B cell (primary cell): ENCODE results near the gene NEGR1. TPM values are rescaled to one million over a fixed set of nuclear protein-coding genes. Genes with fewer than 3 reads are reported as not detected.

Source experiments
- ATAC-seq: fragments of 200-7000 bp; cut with Tn5 transposase; one replicate; pipeline ENCODE4 v1.10.0; 2021; ENCODE audit warnings: low read depth, mild to moderate bottlenecking, moderate number of reproducible peaks, moderate library complexity
- CTCF ChIA-PET: fragments of 350-600 bp; sonication (Branson Sonifier 250); formaldehyde crosslinking; loops from one replicate; lab custom pipeline; 2021; ENCODE audit warnings: antibody characterized with exemption, inconsistent platforms; lab: Charles Lee
- POLR2A ChIA-PET: fragments of 350-600 bp; sonication (Branson Sonifier 250); formaldehyde crosslinking; loops from one replicate; lab custom pipeline; 2021; ENCODE audit warnings: antibody characterized with exemption; lab: Charles Lee
- DNase-seq: peaks from one replicate; pipeline ENCODE4 v3.0.0; 2013
- H2AFZ ChIP-seq: 2 replicates; pipeline ENCODE4 v1.6.1; 2012; ENCODE audit warnings: mild to moderate bottlenecking, low read depth, low read length; ENCODE audit not compliant: insufficient read depth, poor library complexity, severe bottlenecking
- H3K27ac ChIP-seq, 2 donors: 1 replicate in 1 of 2; 2 replicates in 1 of 2; pipeline ENCODE4 v1.5.1; 2012 to 2013; ENCODE audit warnings: low read length in 2 of 2, mild to moderate bottlenecking in 2 of 2, moderate library complexity in 1 of 2
- H3K27me3 ChIP-seq, 4 experiments: fragments of 200-600 bp in 1 of 4; sonication (generic) in 1 of 4; replicated peaks in 1 of 4; 1 replicate in 2 of 4; 2 replicates in 2 of 4; pipeline versions ENCODE4 v1.6.1 to v1.7.0; 2013 to 2016; ENCODE audit warnings: low read length in 3 of 4, mild to moderate bottlenecking in 2 of 4, mixed read lengths in 1 of 4, moderate library complexity in 1 of 4; ENCODE audit not compliant: insufficient read depth in 4 of 4, control insufficient read depth in 3 of 4; ENCODE audit errors: control extremely low read depth in 1 of 4
- H3K36me3 ChIP-seq, 2 experiments: replicated peaks in 1 of 2; 1 replicate in 1 of 2; 2 replicates in 1 of 2; pipeline versions ENCODE4 v1.6.1 to v1.7.1; 2013; ENCODE audit warnings: low read length in 1 of 2; ENCODE audit not compliant: insufficient read depth in 2 of 2, control insufficient read depth in 1 of 2; ENCODE audit errors: control extremely low read depth in 1 of 2, extremely low read depth in 1 of 2
- H3K4me1 ChIP-seq, 2 donors: fragments of 200-600 bp in 1 of 2; sonication (generic) in 1 of 2; 1 replicate in 1 of 2; 2 replicates in 1 of 2; pipeline versions ENCODE4 v1.5.1 to v1.6.1; 2013 to 2017; ENCODE audit warnings: low read length in 2 of 2; ENCODE audit not compliant: control insufficient read depth in 2 of 2, insufficient read depth in 2 of 2
- H3K4me2 ChIP-seq: replicated peaks from 2 replicates; pipeline ENCODE3; 2012; ENCODE audit warnings: mild to moderate bottlenecking, low read depth, low read length; ENCODE audit not compliant: poor library complexity, severe bottlenecking
- H3K4me3 ChIP-seq, 5 experiments: fragments of 200-600 bp in 1 of 5; sonication (generic) in 1 of 5; 1 replicate in 3 of 5; 2 replicates in 2 of 5; pipeline versions ENCODE4 v1.5.1 to v1.7.0; 2011 to 2016; ENCODE audit warnings: low read length in 4 of 5, mild to moderate bottlenecking in 4 of 5, low read depth in 2 of 5, control low read depth in 1 of 5, moderate library complexity in 1 of 5; ENCODE audit not compliant: insufficient read depth in 1 of 5; ENCODE audit errors: control extremely low read depth in 1 of 5, extremely low read depth in 1 of 5
- H3K79me2 ChIP-seq: fragments of 200-600 bp; sonication (generic); one replicate; pipeline ENCODE4 v1.6.0; 2016; ENCODE audit warnings: low read length; ENCODE audit not compliant: control insufficient read depth, insufficient read depth
- H3K9ac ChIP-seq: fragments of 200-600 bp; sonication (generic); 2 replicates; pipeline ENCODE4 v1.6.1; 2017; ENCODE audit warnings: mild to moderate bottlenecking, low read length, moderate library complexity
- H3K9me3 ChIP-seq, 3 donors: one replicate each; pipeline versions ENCODE4 v1.6.1 to v1.7.1; 2013; ENCODE audit warnings: low read length in 2 of 3; ENCODE audit not compliant: control insufficient read depth in 2 of 3, insufficient read depth in 1 of 3; ENCODE audit errors: control extremely low read depth in 1 of 3
- H4K20me1 ChIP-seq: 2 replicates; pipeline ENCODE4 v1.6.0; 2012; ENCODE audit warnings: mild to moderate bottlenecking, low read length; ENCODE audit not compliant: insufficient read depth, control insufficient read depth, poor library complexity, severe bottlenecking
- H3K27ac Mint-ChIP-seq: one replicate; pipeline ENCODE4 v1.8.0; 2021; ENCODE audit warnings: mixed read lengths
- H3K27me3 Mint-ChIP-seq: one replicate; pipeline ENCODE4 v1.8.0; 2021; ENCODE audit warnings: mixed read lengths
- H3K4me1 Mint-ChIP-seq: one replicate; pipeline ENCODE4 v1.8.0; 2021; ENCODE audit warnings: mixed read lengths
- H3K4me3 Mint-ChIP-seq: one replicate; pipeline ENCODE4 v1.8.0; 2021; ENCODE audit warnings: mixed read lengths
- H3K9me3 Mint-ChIP-seq: one replicate; pipeline ENCODE4 v1.8.0; 2022; ENCODE audit warnings: mixed read lengths; ENCODE audit not compliant: insufficient read depth
- CTCF ChIP-seq: fragments of 200-600 bp; IDR thresholded peaks from one replicate; pipeline ENCODE4 v1.8.0; 2022; ENCODE audit warnings: antibody characterized with exemption, mild to moderate bottlenecking
- EZH2 ChIP-seq: IDR thresholded peaks from 2 replicates; pipeline ENCODE4 v1.6.1; 2012; ENCODE audit warnings: borderline replicate concordance, low read depth, mild to moderate bottlenecking, moderate library complexity, low read length; ENCODE audit not compliant: insufficient read depth, poor library complexity, severe bottlenecking
- WGBS: methylation state at CpG from one replicate; pipeline ENCODE4 v1.1.5; 2013; ENCODE audit warnings: missing lambda C conversion rate; ENCODE audit not compliant: insufficient coverage; 5-methylcytosine and 5-hydroxymethylcytosine counted together
- intact Hi-C: fragments of 100-400 bp; cut with micrococcal nuclease; formaldehyde crosslinking; loops from one replicate; pipeline ENCODE4 v1.10.0; 2022
- polyA plus RNA-seq: library from polyadenylated mRNA; depleted of rRNA; stranded (reverse); fragments of >200 nt; gene quantifications from 2 replicates; pipeline ENCODE4 v1.2.3, GENCODE V29; 2012
- total RNA-seq, 2 donors: library from RNA; stranded (reverse); fragments of 120-200 nt in 1 of 2; gene quantifications; 1 replicate in 1 of 2; 2 replicates in 1 of 2; pipeline versions ENCODE4 v1.2.3 to v1.2.4, GENCODE V29; 2013 to 2022

Gene NEGR1
- total and polyA plus RNA-seq, 2 donors (not counting 1 experiment from before 2014, with no cell fraction given), result 0.01 TPM; not detected in 1

- H3K27me3 ChIP-seq, result no peaks in the 10 kb centered on the region
- no peak overlapping the region for H3K4me3 Mint-ChIP-seq
- H3K27ac ChIP-seq, result no peak overlapping the region
- ChIA-PET CTCF (no interaction called here), POLR2A (no interaction called here)
- no peaks in the 10 kb centered on the region for H3K9me3 Mint-ChIP-seq
- intact Hi-C loops, result no loop called here
- no peak overlapping the region for H2AFZ ChIP-seq
- no peak for TF ChIP-seq EZH2
- no peak for TF ChIP-seq CTCF
- DNase-seq (no peak), ATAC-seq (no peak)
- no peaks in the 10 kb centered on the region for H3K36me3 ChIP-seq
- no peaks in the 10 kb centered on the region for H4K20me1 ChIP-seq
- H3K9ac ChIP-seq, result no peak overlapping the region
- no CpG with 5 or more reads among the region's 2 CpGs for WGBS
- no peaks in the 10 kb centered on the region for H3K79me2 ChIP-seq
- H3K4me2 ChIP-seq, result no peak overlapping the region
- H3K27ac Mint-ChIP-seq, result no peak overlapping the region
- H3K4me1 ChIP-seq, result no peaks in the 10 kb centered on the region
- H3K4me3 ChIP-seq, result no peak overlapping the region
- H3K4me1 Mint-ChIP-seq, result no peaks in the 10 kb centered on the region
- H3K9me3 ChIP-seq, result no peaks in the 10 kb centered on the region
- no peaks in the 10 kb centered on the region for H3K27me3 Mint-ChIP-seq
Measured at GRCh38 chr1:71561206-71561605, 721.1 kb downstream of the NEGR1 start.

- Histone ChIP-seq H4K20me1 (no peaks in the 10 kb centered on the region), H3K4me3 (no peak overlapping the region), H3K9ac (no peak overlapping the region), H3K79me2 (no peaks in the 10 kb centered on the region), H3K9me3 (no peaks in the 10 kb centered on the region), H3K4me2 (no peak overlapping the region), H3K4me1 (no peaks in the 10 kb centered on the region), H2AFZ (no peak overlapping the region), H3K27ac (no peak overlapping the region), H3K27me3 (no peaks in the 10 kb centered on the region), H3K36me3 (no peaks in the 10 kb centered on the region)
- ChIA-PET CTCF (no interaction called here), POLR2A (no interaction called here)
- no peak for DNase-seq
- Mint-ChIP-seq H3K27me3 (no peaks in the 10 kb centered on the region), H3K4me3 (no peak overlapping the region), H3K4me1 (no peaks in the 10 kb centered on the region), H3K27ac (no peak overlapping the region), H3K9me3 (no peaks in the 10 kb centered on the region)
- intact Hi-C loops, result no loop called here
- TF ChIP-seq EZH2 (no peak), CTCF (no peak)
- WGBS, result no CpG with 5 or more reads among the region's 1 CpG
- no peak for ATAC-seq
Measured at GRCh38 chr1:71559880-71560279, 722.5 kb downstream of the NEGR1 start.
